Kidney epithelial cell (primary cell): ENCODE measurements around the gene RAPGEF6. TPM values are rescaled to one million over a fixed set of nuclear protein-coding genes. Genes with fewer than 3 reads are reported as not detected.

Experiments used
- DNase-seq: peaks from one replicate; pipeline ENCODE4 v3.0.0-alpha.2; 2010; ENCODE audit warnings: low read depth
- H3K27me3 ChIP-seq: 2 replicates; pipeline ENCODE4 v1.6.0; 2011; ENCODE audit warnings: low read length; ENCODE audit not compliant: control insufficient read depth, insufficient read depth
- H3K36me3 ChIP-seq: 2 replicates; pipeline ENCODE4 v1.5.1; 2011; ENCODE audit warnings: low read length; ENCODE audit not compliant: control insufficient read depth, insufficient read depth
- H3K4me3 ChIP-seq: 2 replicates; pipeline ENCODE4 v1.5.1; 2011; ENCODE audit warnings: low read depth, mild to moderate bottlenecking, control low read depth, low read length
- CTCF ChIP-seq: IDR thresholded peaks from 2 replicates; pipeline ENCODE4 v1.5.1; 2011; ENCODE audit warnings: mild to moderate bottlenecking, moderate library complexity, low read length, control low read depth, inconsistent platforms; ENCODE audit not compliant: insufficient read depth, poor library complexity, severe bottlenecking
- total RNA-seq: library from RNA; depleted of rRNA; stranded (reverse); fragments of >200 nt; gene quantifications from 2 replicates; pipeline ENCODE4 v1.2.3, GENCODE V29; 2015

RAPGEF6 gene
- total RNA-seq, 1 donor from 2014 or later = 10.0 TPM

GRCh38 chr5:131570757-131571156, 64.3 kb downstream of the RAPGEF6 start:
- no peak for TF ChIP-seq CTCF
- Histone ChIP-seq H3K4me3 (no peak overlapping the region), H3K27me3 (no peaks in the 10 kb centered on the region), H3K36me3 (no peaks in the 10 kb centered on the region)
- DNase-seq = no peak

- no peak for DNase-seq
- no peaks in the 10 kb centered on the region for H3K27me3 ChIP-seq
- no peak for TF ChIP-seq CTCF
Measured at GRCh38 chr5:131564229-131564652, 70.8 kb downstream of the RAPGEF6 start.

DNA sequence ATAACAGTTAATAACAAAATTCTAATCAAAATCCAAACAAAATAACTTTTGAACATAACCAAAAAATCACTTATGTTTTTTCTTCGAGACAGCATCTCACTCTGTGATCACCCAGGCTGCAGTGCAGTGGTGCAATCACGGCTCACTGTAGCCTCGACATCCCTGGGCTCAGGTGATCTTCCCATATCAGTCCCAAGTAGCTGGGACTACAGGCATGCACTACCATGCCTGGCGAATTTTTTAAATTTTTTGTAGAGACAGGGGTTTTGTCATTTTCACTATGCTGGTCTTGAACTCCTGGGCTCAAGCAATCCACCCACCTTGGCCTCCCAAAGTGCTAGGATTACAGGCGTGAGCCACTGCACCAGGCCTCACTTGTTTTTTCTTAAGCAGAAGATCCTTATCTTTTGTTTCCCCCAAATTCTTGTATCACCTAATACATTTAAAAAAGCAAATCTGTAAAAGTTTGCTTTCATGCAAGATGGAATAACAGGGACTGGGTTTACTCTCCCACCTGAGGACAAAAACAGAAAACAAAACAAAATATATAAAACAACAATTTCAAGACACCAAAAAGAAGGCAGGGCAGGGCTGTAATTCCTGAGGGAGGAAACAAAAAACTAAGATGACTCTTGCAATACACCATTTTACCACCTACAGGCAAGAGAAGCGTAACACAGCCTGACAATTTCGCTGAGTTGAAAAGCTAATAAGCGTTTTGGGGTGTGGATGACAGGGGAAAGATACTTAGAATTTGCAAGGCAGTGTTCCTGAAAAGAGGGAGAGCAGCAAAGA, 71.4 kb downstream of the RAPGEF6 start:
- Histone ChIP-seq H3K4me3 (no peak overlapping the region), H3K27me3 (no peaks in the 10 kb centered on the region), H3K36me3 (no peaks in the 10 kb centered on the region)
- no peak for TF ChIP-seq CTCF
- no peak for DNase-seq

More at GRCh38 chr5:131564229-131564652, 70.8 kb downstream of the RAPGEF6 start:
- H3K4me3 ChIP-seq = no peak overlapping the region
- H3K36me3 ChIP-seq = no peaks in the 10 kb centered on the region

GRCh38 chr5:131550606-131551005, 84.4 kb downstream of the RAPGEF6 start:
- no peaks in the 10 kb centered on the region for H3K27me3 ChIP-seq
- TF ChIP-seq CTCF = no peak
- no peak overlapping the region for H3K4me3 ChIP-seq
- no peak for DNase-seq
- no peaks in the 10 kb centered on the region for H3K36me3 ChIP-seq

GRCh38 chr5:131548176-131548575, 86.9 kb downstream of the RAPGEF6 start:
- no peak for DNase-seq
- Histone ChIP-seq H3K4me3 (no peak overlapping the region), H3K27me3 (no peaks in the 10 kb centered on the region), H3K36me3 (no peaks in the 10 kb centered on the region)
- no peak for TF ChIP-seq CTCF

GRCh38 chr5:131545845-131546244, 89.2 kb downstream of the RAPGEF6 start:
- no peak for TF ChIP-seq CTCF
- DNase-seq = no peak
- Histone ChIP-seq H3K4me3 (no peak overlapping the region), H3K36me3 (no peaks in the 10 kb centered on the region), H3K27me3 (no peaks in the 10 kb centered on the region)
